ENCODE results near the gene KTI12.
"Not testable (repeated sequence)": the region's sequence is repeated elsewhere in the genome, so short reads cannot be mapped to it uniquely, and the experiment has no call there.

The KTI12 gene

GRCh38 chr1:52033190-52034049, at the start of gene KTI12:
Gene KTI12 (minus strand): TSS chr1:52033810. CDS start chr1:52033761, 49 bp downstream.
- peak; percentile 75 for DNase-seq

GRCh38 chr1:52080014-52080415, 46.4 kb upstream of the KTI12 start:
- DNase-seq: no peak

DNA sequence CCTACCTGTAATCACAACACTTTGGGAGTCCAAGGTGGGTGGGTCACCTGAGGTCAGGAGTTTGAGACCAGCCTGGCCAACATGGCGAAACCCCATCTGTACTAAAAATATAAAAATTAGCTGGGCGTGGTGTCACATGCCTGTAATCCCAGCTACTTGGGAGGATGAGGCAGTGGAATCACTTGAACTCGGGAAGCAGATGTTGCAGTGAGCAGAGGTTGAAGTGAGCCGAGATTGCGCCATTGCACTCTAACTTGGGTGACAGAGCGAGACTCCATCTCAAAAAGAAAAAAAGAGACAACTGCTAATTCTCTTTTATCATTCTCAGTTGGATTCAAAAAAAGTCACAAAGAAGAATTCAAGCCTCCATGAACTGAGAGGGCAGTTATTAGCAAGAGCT, 43.7 kb upstream of the KTI12 start:
- not testable (repeated sequence) for DNase-seq

DNA sequence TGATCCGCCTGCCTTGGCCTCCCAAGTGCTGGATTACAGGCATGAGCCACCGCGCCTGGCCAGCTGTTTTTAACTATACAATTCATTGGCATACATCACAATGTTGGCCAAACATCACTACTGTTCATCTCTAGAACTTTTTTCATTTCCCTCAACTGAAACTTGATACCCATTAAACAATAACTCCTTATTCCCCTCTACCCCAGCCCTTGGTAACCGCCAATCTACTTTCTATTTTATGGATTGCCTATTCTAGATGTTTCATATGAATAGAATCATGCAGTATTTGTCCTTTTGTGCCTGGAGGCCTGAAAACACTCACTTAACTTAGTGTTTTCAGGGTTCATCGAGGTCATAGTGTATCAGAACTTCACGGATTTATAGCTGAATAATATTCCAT, 38.7 kb upstream of the KTI12 start:
- no peak for DNase-seq

GRCh38 chr1:52070704-52071103, 37.1 kb upstream of the KTI12 start:
- no peak for DNase-seq

GRCh38 chr1:52063192-52063591, 29.6 kb upstream of the KTI12 start:
- DNase-seq: no peak

GRCh38 chr1:52060822-52061221, 27.2 kb upstream of the KTI12 start:
- no peak for DNase-seq

GRCh38 chr1:52059888-52060287, 26.3 kb upstream of the KTI12 start:
- DNase-seq: no peak

DNA sequence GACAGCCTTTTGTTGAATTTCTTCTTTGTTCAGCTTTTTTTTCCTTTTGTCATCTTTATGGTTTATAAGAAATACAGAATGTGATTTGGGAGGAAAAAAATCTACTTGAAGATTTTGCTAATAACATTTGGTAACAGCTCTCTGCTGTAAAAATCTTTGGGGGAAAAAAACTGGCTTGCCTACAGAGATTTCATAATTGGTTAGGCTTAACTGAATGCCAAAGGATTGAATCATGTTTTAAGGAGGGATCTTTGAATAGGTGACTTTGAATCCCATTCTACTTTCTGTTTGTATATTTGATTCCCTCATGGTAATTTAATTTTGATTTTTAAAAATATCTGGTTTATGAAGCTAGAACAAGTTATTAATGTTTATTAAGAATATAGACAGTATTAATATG, 25.7 kb upstream of the KTI12 start:
- DNase-seq: no peak

DNA sequence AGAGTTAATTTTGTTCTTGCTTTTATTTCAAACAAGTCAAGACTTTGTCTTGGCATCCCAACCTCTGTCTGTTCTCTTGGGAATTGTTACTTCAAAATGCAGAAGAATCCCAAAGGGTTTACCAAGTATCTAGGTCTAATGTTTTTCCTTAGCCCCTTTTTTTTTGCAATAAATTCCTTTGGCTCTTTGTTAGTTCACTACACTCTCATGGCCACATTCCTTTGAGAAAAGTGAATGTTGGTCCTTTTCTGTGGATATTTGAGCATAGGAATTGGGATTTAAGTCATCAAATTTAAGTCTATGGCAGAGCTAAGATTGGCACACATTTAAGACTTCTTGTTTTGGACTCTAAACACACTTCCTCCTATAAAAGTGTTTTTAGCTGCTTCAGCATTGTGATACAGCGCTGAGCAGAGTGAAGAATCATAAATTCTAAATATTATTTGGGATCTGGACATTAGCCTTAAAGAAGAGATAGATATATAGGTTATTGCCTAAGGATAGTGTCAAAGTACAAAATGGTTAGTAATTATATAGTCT, 24.3 kb upstream of the KTI12 start:
- no peak for DNase-seq

GRCh38 chr1:52057255-52057654, 23.6 kb upstream of the KTI12 start:
- DNase-seq: no peak

- no peak for DNase-seq
Observed at GRCh38 chr1:52056937-52057231, 23.3 kb upstream of the KTI12 start.

- peak; percentile 82 for DNase-seq
Observed at GRCh38 chr1:52056163-52056936, 22.7 kb upstream of the KTI12 start, which contains the start of gene BTF3L4. Gene BTF3L4 (plus strand): TSS chr1:52056295. CDS start chr1:52059848, 3,553 bp downstream.

DNA sequence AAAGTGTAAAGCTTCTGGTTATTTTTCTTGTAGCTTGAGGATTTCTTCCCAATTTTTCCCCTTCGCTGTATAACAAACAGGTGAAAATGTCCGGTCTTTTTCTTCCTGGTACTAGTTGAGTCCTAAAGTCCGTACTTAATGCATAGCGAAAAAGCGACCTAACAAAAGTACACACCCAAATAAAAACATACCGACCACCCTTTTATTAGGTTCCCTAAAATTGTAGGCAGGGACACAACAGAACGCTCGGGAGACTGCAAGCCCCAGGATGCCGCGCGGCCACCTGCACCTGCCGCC, 22.2 kb upstream of the KTI12 start:
- DNase-seq: no peak

DNA sequence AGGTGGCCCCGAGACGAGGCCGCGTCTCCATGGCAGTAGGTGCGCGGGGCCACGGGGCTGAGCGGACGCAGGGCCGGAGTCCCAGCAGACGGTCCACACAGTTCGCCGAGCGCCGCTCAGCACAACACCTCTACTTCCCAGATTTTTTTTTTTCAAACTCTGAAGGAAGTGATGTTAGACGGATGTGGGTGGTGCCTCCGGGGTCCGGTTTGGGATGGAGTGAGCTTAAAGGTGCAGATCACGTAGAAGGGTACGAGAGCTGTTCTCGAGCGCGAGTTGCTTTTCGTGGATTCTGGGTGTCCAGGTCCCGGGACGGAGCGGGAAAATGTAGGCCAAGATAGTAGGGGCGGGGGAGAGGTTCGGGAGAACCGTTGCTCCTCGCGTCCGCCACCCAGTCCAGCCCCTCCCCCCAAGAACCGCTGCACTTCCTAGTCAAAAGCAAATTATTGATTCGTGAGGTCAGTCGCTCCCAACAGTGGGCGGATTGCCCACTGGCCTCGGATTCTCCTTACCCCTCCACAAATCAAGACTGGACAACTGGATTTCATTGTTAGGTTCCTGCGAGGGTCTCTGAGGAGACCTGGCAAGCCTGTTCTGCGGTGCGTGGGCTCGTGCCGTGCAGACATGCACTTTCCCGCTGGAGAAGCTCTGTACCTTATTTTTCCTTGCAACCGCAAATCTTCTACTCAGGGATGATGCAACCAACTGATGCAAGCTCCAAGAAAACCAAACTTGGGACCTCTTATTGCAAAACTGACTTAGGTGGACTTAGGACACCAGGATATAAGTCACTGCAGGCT, 21.7 kb upstream of the KTI12 start, which contains the start of gene TXNDC12:
Gene TXNDC12 (minus strand): TSS at position 126 of the 800 bp plus-strand sequence. CDS start 95 bp downstream, at position 31.
- peak; percentile 74 for DNase-seq

GRCh38 chr1:52054496-52055065, 21.0 kb upstream of the KTI12 start:
- DNase-seq: no peak

- DNase-seq: no peak
Observed at GRCh38 chr1:52053862-52054261, 20.3 kb upstream of the KTI12 start.

DNA sequence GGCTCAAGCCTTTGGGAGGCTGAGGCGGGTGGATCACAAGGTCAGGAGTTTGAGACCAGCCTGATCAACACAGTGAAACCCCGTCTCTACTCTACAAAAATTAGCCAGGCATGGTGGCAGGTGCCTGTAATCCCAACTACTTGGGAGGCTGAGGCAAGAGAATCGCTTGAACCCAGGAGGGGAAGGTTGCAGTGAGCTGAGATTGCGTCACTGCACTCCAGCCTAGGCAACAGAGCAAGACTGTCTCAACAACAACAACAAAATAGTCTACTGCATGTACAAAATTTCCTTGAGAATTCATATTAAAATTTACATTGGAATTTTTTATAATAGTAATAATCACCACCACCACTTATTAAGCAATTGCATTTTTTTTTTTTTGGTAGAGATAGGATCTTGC, 15.7 kb upstream of the KTI12 start:
- not testable (repeated sequence) for DNase-seq

GRCh38 chr1:52045666-52046195, 12.1 kb upstream of the KTI12 start:
- not testable (repeated sequence) for DNase-seq

- no peak for DNase-seq
Observed at GRCh38 chr1:52045236-52045635, 11.6 kb upstream of the KTI12 start.

- no peak for DNase-seq
Observed at GRCh38 chr1:52041551-52042185, 8.1 kb upstream of the KTI12 start.

DNA sequence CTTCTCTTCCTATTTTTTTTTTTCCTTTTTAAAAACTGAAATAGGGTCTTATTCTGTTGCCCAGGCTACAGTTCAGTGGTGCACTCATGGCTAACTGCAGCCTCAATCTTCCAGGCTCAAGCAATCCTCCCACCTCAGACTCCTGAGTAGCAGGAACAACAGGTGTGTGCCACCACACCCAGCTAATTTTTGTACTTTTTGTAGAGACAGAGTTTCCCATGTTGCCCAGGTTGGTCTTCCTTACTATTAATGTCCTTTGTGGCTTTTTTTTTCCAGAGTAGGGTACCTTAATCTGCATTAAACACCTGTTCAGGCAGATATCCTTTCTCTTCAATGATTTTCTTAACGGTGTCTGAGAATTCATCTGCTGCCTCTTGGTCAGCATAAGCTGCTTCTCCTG, 4.3 kb upstream of the KTI12 start:
- DNase-seq: no peak

Data from T1000 (cell line).